ENCODE data around the gene PUDP.
"Not testable (repeated sequence)": the region's sequence is repeated elsewhere in the genome, so short reads cannot be mapped to it uniquely, and the experiment has no call there.

The PUDP gene

GRCh38 chrX:7147978-7148854 lies at the start of gene PUDP:
Gene PUDP, minus strand, starts transcription at chrX:7148153. Its CDS starts 40 bp downstream, at chrX:7148113.
- peak; percentile 62 to 84 for DNase-seq (ENCODE audit: low read depth in 2 of 2)

- no peak for DNase-seq (ENCODE audit: low read depth in 2 of 2)
Observed at GRCh38 chrX:7194606-7195005, 46.7 kb upstream of the PUDP start.

- DNase-seq (ENCODE audit: low read depth in 2 of 2) = no peak
Observed at GRCh38 chrX:7192871-7193270, 44.9 kb upstream of the PUDP start.

GRCh38 chrX:7191681-7192110 lies 43.7 kb upstream of the PUDP start:
- DNase-seq (ENCODE audit: low read depth in 2 of 2) = no peak

- no peak for DNase-seq (ENCODE audit: low read depth in 2 of 2)
Observed at GRCh38 chrX:7190157-7190556, 42.2 kb upstream of the PUDP start.

GRCh38 chrX:7188672-7189071 lies 40.7 kb upstream of the PUDP start:
- no peak for DNase-seq (ENCODE audit: low read depth in 2 of 2)

- no peak for DNase-seq (ENCODE audit: low read depth in 2 of 2)
Observed at GRCh38 chrX:7184816-7185215, 36.9 kb upstream of the PUDP start.

GRCh38 chrX:7179446-7179845 lies 31.5 kb upstream of the PUDP start:
- no peak for DNase-seq (ENCODE audit: low read depth in 2 of 2)

GRCh38 chrX:7178859-7179258 lies 30.9 kb upstream of the PUDP start:
- DNase-seq (ENCODE audit: low read depth in 2 of 2) = not testable (repeated sequence)

- DNase-seq (ENCODE audit: low read depth in 2 of 2) = peak in 1 of 2 donors; percentile 19
Observed at GRCh38 chrX:7170898-7171297, 22.9 kb upstream of the PUDP start.

GRCh38 chrX:7169627-7170026 lies 21.7 kb upstream of the PUDP start:
- DNase-seq (ENCODE audit: low read depth in 2 of 2) = no peak

- DNase-seq (ENCODE audit: low read depth in 2 of 2) = no peak
Observed at GRCh38 chrX:7168371-7168770, 20.4 kb upstream of the PUDP start.

GRCh38 chrX:7164174-7164573 lies 16.2 kb upstream of the PUDP start:
- no peak for DNase-seq (ENCODE audit: low read depth in 2 of 2)

GRCh38 chrX:7163146-7163677 lies 15.3 kb upstream of the PUDP start:
- no peak for DNase-seq (ENCODE audit: low read depth in 2 of 2)

- no peak for DNase-seq (ENCODE audit: low read depth in 2 of 2)
Observed at GRCh38 chrX:7159149-7159861, 11.4 kb upstream of the PUDP start.

- DNase-seq (ENCODE audit: low read depth in 2 of 2) = no peak
Observed at GRCh38 chrX:7158468-7158990, 10.6 kb upstream of the PUDP start.

- no peak for DNase-seq (ENCODE audit: low read depth in 2 of 2)
Observed at GRCh38 chrX:7156879-7157278, 8.9 kb upstream of the PUDP start.

- DNase-seq (ENCODE audit: low read depth in 2 of 2) = no peak
Observed at GRCh38 chrX:7155163-7155562, 7.2 kb upstream of the PUDP start.

- no peak for DNase-seq (ENCODE audit: low read depth in 2 of 2)
Observed at GRCh38 chrX:7154041-7154597, 6.2 kb upstream of the PUDP start.

GRCh38 chrX:7153231-7153630 lies 5.3 kb upstream of the PUDP start:
- no peak for DNase-seq (ENCODE audit: low read depth in 2 of 2)

- no peak for DNase-seq (ENCODE audit: low read depth in 2 of 2)
Observed at GRCh38 chrX:7149411-7149810, 1.5 kb upstream of the PUDP start.

GRCh38 chrX:7147413-7147977 lies 458 bp downstream of the PUDP start, which contains the start of gene STS:
Gene STS, plus strand, starts transcription at chrX:7147712. Its CDS starts 105,488 bp downstream, at chrX:7253200.
- DNase-seq (ENCODE audit: low read depth in 2 of 2) = peak in 1 of 2 donors; percentile 14

All from stimulated activated CD4-positive, alpha-beta T cell treated with anti-CD3 and anti-CD28 coated beads, Interleukin-15, amount 100 ng/mL, for 48 hours (primary cell).